Dermis microvascular lymphatic vessel endothelial cell (primary cell): ENCODE results near the gene EXOC6. TPM values are rescaled to one million over a fixed set of nuclear protein-coding genes. Genes with fewer than 3 reads are reported as not detected.

ENCODE experiments used
- DNase-seq, 2 donors: peaks; one replicate each; pipeline versions ENCODE4 v3.0.0 to v3.0.0-alpha.2; 2010; ENCODE audit warnings: low read depth in 2 of 2
- total RNA-seq: library from RNA; depleted of rRNA; stranded (reverse); fragments of >200 nt; gene quantifications from 2 replicates; pipeline ENCODE4 v1.2.1, GENCODE V29; 2014

Gene EXOC6
- total RNA-seq, 1 donor from 2014 or later = 292 TPM

DNA sequence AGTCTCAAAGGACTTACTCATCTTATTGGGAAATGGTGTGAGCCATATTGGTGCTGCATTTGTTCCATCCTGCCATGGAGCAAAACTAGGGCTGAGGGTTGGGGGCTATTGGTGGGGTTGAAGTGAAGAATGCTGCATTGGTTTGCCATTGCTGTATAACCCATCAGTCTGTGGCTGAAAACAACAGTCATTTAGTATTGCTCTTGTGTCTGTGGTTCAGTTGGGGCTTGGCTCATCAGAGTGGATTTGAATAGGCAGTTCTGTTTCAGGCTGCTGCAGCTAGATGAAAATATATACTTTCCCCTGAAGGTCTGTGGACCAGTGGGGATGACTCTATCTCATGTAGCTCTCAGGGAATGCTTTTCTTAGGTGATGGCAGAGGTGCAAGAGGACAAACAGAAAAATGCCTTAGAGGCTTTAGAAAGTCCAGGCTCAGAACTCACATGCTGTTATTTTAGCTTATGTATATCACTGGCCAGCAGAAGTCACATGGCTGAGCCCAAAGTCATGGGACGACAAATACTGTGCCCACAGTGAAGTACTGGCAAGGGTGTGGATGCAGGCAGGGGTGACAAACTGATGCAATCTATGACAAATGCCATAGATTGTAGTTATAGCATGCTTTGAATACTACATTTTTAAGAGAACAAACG, 15.2 kb upstream of the EXOC6 start:
- DNase-seq = peak in 1 of 2 donors; percentile 53

DNA sequence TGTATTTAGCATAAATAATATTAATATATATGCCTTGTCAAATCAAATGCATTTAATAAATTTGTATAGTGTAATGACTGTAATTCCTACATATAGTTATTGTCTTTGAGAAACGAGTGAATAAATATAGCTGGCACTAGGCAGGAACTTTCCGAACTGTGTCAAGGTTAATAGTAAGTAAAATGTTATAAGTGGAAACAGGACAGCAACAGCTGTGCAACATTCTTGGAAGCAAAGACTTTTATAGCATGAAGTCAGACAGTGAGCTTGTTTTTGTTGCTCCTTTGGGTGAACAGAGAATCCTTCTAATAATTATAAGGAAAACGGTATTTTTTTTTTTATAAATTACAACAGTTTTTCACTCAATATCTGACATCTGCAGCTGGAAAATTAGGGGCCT, 14.0 kb upstream of the EXOC6 start:
- DNase-seq = peak in 1 of 2 donors; percentile 33

GRCh38 chr10:92834986-92835385, 13.3 kb upstream of the EXOC6 start:
- peak in 1 of 2 donors; percentile 61 for DNase-seq

GRCh38 chr10:92837456-92837855, 10.9 kb upstream of the EXOC6 start:
- no peak for DNase-seq

DNA sequence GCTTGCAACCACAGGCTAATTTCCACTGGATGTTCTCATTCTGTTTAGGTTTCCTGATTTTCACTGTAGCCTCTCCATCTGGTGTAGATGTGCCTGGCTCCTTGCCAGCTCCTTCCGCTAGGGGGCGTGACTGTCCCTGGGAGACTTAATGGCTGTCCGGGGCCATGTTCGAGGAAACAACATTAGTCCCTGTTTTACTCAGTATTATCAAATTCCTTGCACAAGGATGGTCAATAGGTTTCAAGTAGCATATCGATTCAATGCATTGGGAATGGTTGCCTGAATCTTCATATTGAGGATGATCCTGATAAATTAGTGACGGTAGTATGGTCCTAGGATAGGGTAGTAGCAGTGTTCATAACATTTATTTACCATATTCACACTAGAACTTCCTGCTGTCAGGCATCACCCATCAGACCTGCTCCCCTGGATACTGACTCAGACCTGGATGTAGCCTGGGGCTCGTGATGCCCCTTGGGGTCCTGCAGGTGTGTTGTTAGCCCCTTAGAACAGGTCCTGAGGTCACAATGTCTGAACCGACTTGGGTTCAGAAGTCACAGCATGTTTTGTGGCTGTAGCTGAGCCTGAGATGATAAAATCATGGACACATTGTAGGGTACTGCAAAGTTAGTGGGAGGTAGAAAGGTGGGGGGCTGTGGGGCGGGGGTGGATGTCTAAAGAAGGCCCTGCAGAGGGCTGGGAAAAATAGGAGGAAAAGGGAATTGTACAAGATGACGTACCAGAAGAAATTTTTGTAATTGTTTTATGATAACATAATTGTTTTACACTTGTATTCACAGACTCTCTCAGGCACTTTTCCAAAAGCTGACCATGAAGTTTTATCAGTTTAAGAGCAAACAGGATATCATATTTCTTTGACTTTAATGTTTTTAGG, 8.9 kb upstream of the EXOC6 start:
- DNase-seq = peak; percentile 94 to 96

DNA sequence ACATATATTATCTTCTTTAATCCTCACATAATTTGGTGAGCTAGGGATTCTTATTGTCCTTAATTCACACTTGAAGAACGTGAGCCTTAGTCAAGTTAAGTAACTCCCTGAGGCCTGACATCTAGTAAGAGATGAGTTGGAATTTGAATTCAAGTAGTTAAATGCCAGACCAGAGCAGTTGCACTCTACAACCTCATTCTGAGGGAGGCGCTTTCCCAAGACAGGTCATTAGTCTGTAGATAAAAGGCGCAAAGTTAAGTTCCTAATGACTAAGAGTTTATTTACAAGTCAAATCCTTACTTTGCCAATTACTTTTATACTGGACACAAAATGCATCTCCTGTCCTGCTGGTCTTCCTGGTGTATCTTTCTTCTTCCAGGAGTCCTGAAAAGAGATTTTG, 3.6 kb upstream of the EXOC6 start:
- no peak for DNase-seq

- DNase-seq = no peak
These were observed 2.4 kb upstream of the EXOC6 start for GRCh38 chr10:92845921-92846320.

- DNase-seq = no peak
These were observed 2.0 kb upstream of the EXOC6 start for GRCh38 chr10:92846344-92846743.

- no peak for DNase-seq
These were observed 1.5 kb upstream of the EXOC6 start for GRCh38 chr10:92846854-92847201.

GRCh38 chr10:92847202-92847864, 987 bp upstream of the EXOC6 start:
- no peak for DNase-seq

GRCh38 chr10:92848037-92848440, 281 bp upstream of the EXOC6 start:
- no peak for DNase-seq

DNA sequence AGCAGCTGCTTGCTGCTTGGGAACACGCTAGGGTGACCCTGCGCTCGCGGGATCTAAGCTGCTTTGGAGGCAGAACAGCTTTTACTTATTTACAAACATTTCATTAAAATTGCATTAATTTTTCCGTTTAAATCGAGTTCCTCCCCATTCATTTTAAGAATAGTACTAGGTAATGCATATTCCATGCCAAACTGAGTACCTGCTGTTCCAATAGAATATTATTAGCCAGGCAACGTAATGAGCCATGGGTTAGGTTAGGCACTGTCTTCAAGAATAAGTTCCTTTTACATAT, 860 bp downstream of the EXOC6 start:
- DNase-seq = peak in 1 of 2 donors; percentile 55

- no peak for DNase-seq
These were observed 1.3 kb downstream of the EXOC6 start for GRCh38 chr10:92849576-92850090.

DNA sequence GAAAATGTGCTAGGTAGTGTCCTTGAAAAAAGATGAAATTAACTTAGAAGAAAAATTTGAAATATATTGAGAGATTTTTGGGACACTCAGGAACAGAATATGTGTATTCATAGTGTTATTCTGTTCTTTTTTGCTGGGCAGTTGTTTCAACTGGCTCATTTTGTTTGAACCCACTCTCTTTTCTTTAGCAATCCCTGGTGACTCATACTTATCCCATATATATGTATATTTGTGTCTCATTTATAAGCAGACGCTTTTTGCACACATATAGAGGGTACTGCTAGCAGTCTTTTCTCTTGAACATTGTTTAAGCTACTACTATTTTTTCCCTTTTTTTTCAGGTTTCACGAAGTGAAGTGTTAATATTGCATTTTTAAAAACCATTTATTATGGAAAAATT, 1.9 kb downstream of the EXOC6 start:
- peak in 1 of 2 donors; percentile 23 for DNase-seq

- no peak for DNase-seq
These were observed 2.7 kb downstream of the EXOC6 start for GRCh38 chr10:92851003-92851402.

- DNase-seq = no peak
These were observed 7.2 kb downstream of the EXOC6 start for GRCh38 chr10:92855560-92855959.

- DNase-seq = no peak
These were observed 9.7 kb downstream of the EXOC6 start for GRCh38 chr10:92857904-92858514.

GRCh38 chr10:92867235-92867634, 18.9 kb downstream of the EXOC6 start:
- no peak for DNase-seq

GRCh38 chr10:92868036-92868435, 19.7 kb downstream of the EXOC6 start:
- no peak for DNase-seq

GRCh38 chr10:92868557-92868956, 20.2 kb downstream of the EXOC6 start:
- no peak for DNase-seq

DNA sequence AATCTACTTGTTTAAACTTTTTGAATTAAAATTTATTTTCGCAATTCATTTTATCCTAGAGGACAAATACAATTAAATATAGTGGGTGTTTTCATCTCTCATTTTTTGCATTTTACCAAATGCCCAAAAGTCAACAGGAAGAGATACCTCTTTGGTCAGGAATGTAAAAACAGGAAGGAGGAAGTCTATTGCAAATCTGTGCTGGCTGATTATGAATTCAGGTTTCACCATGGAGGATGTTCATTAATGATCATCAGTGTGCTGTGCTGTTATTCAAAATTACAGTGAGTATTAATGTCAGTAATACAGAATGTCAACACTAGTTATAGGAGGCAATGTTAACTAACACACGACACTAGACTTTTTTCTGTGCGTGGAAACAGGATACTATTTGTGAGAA, 24.7 kb downstream of the EXOC6 start:
- DNase-seq = peak; percentile 83 to 86

DNA sequence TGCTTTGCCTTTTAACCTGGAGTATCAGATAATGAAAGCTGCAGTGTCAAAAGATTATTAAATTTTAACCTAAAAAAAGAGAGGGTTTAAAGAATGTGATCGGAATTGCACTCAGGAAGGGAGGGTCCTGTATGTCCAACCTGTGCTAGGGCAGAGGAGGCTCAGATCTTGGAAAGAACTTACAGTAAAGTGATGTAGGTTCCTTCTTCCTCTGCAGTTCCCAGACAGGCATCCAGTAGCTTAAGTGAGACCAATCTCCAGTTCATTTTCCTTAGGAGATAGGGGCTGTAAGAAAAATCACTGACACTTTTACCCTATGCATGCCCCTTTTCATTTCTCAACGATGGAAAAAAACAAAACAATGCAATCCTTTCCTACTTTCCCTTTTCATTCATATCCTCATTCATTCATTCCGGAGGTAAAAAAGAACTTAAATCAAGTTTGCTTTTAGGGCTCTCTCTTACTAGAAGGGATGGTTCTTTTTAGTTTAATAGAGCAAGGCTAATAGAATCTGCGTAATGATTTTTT, 28.3 kb downstream of the EXOC6 start:
- no peak for DNase-seq
